ENCODE data around the gene COL3A1. TPM values are rescaled to one million over a fixed set of nuclear protein-coding genes. Genes with fewer than 3 reads are reported as not detected.

Gene COL3A1
- total RNA-seq (under 1 TPM; 0.07 to 0.09 TPM), polyA plus RNA-seq (not detected)

DNA sequence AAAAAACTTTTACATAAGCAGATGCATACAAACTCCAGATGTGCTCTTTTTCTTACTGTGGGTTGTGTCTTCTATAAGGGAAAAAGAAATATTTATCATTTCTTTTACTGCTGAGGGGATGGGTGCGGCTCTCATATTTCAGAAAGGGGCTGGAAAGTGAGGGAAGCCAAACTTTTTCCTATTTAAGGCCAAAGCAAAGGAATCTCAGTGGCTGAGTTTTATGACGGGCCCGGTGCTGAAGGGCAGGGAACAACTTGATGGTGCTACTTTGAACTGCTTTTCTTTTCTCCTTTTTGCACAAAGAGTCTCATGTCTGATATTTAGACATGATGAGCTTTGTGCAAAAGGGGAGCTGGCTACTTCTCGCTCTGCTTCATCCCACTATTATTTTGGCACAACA lies at the start of gene COL3A1:
Gene COL3A1, plus strand, starts transcription at position 210 of the 400 bp plus-strand sequence. Its CDS starts 117 bp downstream, at position 327.
- Histone ChIP-seq H3K4me3 (ENCODE audit: low read length) (no peak within 1 kb of the TSS), H3K36me3 (ENCODE audit: insufficient read depth, low read length) (no peaks in the 10 kb centered on the region), H3K27me3 (ENCODE audit: insufficient read depth, low read length, poor library complexity, severe bottlenecking) (no peaks in the 10 kb centered on the region), H3K27ac (ENCODE audit: low read depth, low read length) (no peak within 1 kb of the TSS), H3K4me1 (ENCODE audit: insufficient read depth, low read length) (no peaks in the 10 kb centered on the region), H3K9me3 (ENCODE audit: low read length) (no peaks in the 10 kb centered on the region)
- H3K36me3 Mint-ChIP-seq = no peaks in the 10 kb centered on the region
- H3K4me3 Mint-ChIP-seq = no peak within 1 kb of the TSS
- peaks cover 0 to 6% (median 3%) of the 10 kb centered on the region in 3 donors for H3K4me1 Mint-ChIP-seq
- H3K9me3 Mint-ChIP-seq = no peaks in the 10 kb centered on the region
- H3K27me3 Mint-ChIP-seq = peaks cover 0 to 4% of the 10 kb centered on the region in 2 donors
- ChIA-PET CTCF (no interaction called here), POLR2A (no interaction called here)
- no peak for DNase-seq
- no peak within 1 kb of the TSS for H3K27ac Mint-ChIP-seq

DNA sequence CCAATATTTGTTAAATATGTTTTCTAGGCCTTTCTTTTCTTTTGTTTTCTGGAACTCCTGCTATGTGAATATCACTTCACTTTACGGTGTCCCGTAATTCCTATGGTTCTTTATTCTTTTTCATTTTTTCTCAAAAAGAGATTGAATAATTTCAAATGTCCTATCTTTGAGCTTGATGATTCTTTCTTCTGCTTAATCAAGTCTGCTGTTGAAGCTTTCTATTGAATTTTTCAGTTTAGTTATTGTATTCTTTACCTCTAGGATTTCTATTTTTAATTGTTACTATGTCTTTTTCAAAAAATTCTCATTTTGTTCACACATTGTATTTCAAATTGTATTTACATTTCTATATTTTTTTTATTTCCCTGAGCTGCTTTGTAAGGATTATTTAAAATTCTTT lies 45.5 kb upstream of the COL3A1 start:
- no peaks in the 10 kb centered on the region for H3K27me3 ChIP-seq (ENCODE audit: insufficient read depth, low read length, poor library complexity, severe bottlenecking)
- H3K4me1 ChIP-seq (ENCODE audit: insufficient read depth, low read length) = no peaks in the 10 kb centered on the region
- H3K27ac Mint-ChIP-seq = no peak overlapping the region
- H3K9me3 Mint-ChIP-seq = peaks cover 9 to 23% (median 13%) of the 10 kb centered on the region in 5 donors
- H3K36me3 ChIP-seq (ENCODE audit: insufficient read depth, low read length) = no peaks in the 10 kb centered on the region
- no peaks in the 10 kb centered on the region for H3K4me1 Mint-ChIP-seq
- no peaks in the 10 kb centered on the region for H3K27me3 Mint-ChIP-seq
- H3K27ac ChIP-seq (ENCODE audit: low read depth, low read length) = no peak overlapping the region
- no peak overlapping the region for H3K4me3 Mint-ChIP-seq
- POLR2A ChIA-PET = no interaction called here
- no peaks in the 10 kb centered on the region for H3K36me3 Mint-ChIP-seq
- CTCF ChIA-PET = no interaction called here
- peaks cover 6% of the 10 kb centered on the region for H3K9me3 ChIP-seq (ENCODE audit: low read length)
- H3K4me3 ChIP-seq (ENCODE audit: low read length) = no peak overlapping the region
- no peak for DNase-seq

DNA sequence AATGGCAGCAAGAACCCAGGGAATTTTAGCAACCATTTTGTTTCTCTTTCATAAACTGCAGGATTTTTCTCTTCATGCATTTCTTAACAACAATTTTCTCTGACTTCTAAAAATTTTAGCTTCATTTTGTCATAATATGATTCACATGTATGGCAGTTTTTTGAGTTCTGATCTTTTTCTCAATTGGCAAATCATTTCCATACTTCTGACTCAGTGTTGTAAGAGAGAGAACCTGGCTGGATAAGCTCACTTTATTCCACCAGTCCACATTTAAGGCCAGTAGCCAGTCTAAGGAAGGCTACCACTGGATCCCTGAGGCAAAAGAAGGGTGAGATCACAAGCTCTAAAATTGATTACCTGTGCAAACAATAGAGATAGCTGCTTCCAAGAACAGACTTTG lies 42.8 kb upstream of the COL3A1 start:
- Mint-ChIP-seq H3K27ac (no peak overlapping the region), H3K36me3 (no peaks in the 10 kb centered on the region), H3K27me3 (no peaks in the 10 kb centered on the region), H3K4me3 (no peak overlapping the region), H3K9me3 (peaks cover 6 to 20% (median 13%) of the 10 kb centered on the region in 5 donors), H3K4me1 (no peaks in the 10 kb centered on the region)
- no peak for DNase-seq
- Histone ChIP-seq H3K27me3 (ENCODE audit: insufficient read depth, low read length, poor library complexity, severe bottlenecking) (no peaks in the 10 kb centered on the region), H3K27ac (ENCODE audit: low read depth, low read length) (no peak overlapping the region), H3K4me1 (ENCODE audit: insufficient read depth, low read length) (no peaks in the 10 kb centered on the region), H3K4me3 (ENCODE audit: low read length) (no peak overlapping the region), H3K36me3 (ENCODE audit: insufficient read depth, low read length) (no peaks in the 10 kb centered on the region), H3K9me3 (ENCODE audit: low read length) (peaks cover 6% of the 10 kb centered on the region)
- CTCF ChIA-PET = no interaction called here
- POLR2A ChIA-PET = no interaction called here

DNA sequence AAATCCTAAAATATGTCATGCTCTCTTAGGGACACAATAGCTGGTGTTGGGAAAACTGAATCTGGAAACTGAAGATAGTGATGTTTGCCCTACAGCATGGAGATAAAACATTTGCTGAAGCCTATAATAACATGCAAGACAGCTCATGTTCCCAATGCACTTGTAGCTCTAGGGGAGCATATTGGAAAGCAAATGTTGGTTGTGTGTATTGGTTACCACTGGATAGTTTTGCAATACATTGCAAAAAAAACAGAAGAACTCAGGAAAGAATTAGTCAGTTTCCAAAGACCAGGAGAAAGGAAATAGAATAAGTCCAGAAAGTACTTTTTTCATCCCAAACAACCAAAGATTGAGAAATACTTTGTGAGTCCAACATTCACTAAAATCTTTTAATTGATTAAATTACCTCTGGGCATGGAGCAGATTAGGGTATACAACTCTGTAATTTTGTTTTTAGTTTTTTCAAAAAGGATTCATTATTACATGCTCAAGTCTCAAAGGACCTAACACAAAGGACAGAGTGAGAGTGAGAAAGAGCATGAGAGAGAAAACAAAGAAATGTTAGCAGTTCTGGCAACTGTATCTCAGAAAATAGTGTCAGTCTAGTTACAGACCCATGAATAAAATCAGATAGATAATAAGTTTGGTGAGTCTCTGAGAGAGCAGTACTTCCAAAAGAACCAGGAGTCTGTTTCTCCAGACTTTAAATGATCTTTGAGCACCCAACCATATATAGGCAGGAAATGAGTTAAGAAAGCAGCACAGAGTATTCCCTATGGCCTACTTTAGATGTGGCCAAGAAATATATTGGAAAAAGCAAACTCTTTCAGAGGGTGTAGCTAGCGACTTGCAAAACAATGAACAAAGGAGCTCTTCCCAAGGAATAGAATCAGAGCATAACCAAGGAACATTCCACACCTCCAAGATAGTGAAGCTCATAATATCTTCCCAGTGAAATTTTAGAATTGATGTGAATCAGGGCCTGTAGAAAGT lies 36.6 kb upstream of the COL3A1 start:
- H3K9me3 ChIP-seq (ENCODE audit: low read length) = no peaks in the 10 kb centered on the region

DNA sequence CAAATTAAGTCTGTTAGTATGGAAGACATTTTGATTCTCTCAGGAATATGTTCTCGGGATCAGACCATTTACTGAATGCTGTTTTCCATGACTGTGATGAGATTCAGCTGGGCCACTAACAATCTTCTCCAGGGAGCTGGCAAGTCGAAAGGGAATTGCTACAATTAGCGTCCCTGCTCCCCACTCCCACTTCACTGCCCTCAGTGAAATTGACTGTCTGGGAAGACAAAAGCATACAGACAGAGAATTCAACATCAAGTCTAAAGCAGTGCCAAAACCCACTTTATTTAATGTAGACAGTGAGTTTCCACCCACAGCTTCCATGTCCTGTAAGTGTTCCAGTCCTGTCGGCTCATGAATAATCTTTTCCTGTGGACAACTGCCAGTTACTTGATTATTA lies 34.0 kb upstream of the COL3A1 start:
- H3K9me3 ChIP-seq (ENCODE audit: low read length) = no peaks in the 10 kb centered on the region
- CTCF ChIA-PET = no interaction called here
- Mint-ChIP-seq H3K36me3 (no peaks in the 10 kb centered on the region), H3K27ac (peak overlapping the region in 1 of 8 donors; percentile 38), H3K9me3 (peaks cover 0 to 5% (median 0%) of the 10 kb centered on the region in 5 donors), H3K27me3 (no peaks in the 10 kb centered on the region), H3K4me3 (no peak overlapping the region), H3K4me1 (no peaks in the 10 kb centered on the region)
- H3K27ac ChIP-seq (ENCODE audit: low read depth, low read length) = no peak overlapping the region
- no peaks in the 10 kb centered on the region for H3K27me3 ChIP-seq (ENCODE audit: insufficient read depth, low read length, poor library complexity, severe bottlenecking)
- DNase-seq = no peak
- POLR2A ChIA-PET = no interaction called here
- no peak overlapping the region for H3K4me3 ChIP-seq (ENCODE audit: low read length)
- H3K4me1 ChIP-seq (ENCODE audit: insufficient read depth, low read length) = no peaks in the 10 kb centered on the region
- no peaks in the 10 kb centered on the region for H3K36me3 ChIP-seq (ENCODE audit: insufficient read depth, low read length)

More for the DNA sequence above, 36.6 kb upstream of the COL3A1 start:
- no peak overlapping the region for H3K4me3 ChIP-seq (ENCODE audit: low read length)
- H3K27me3 ChIP-seq (ENCODE audit: insufficient read depth, low read length, poor library complexity, severe bottlenecking) = no peaks in the 10 kb centered on the region
- H3K27ac ChIP-seq (ENCODE audit: low read depth, low read length) = no peak overlapping the region
- no peak overlapping the region for H3K27ac Mint-ChIP-seq
- H3K4me1 ChIP-seq (ENCODE audit: insufficient read depth, low read length) = no peaks in the 10 kb centered on the region
- H3K36me3 ChIP-seq (ENCODE audit: insufficient read depth, low read length) = no peaks in the 10 kb centered on the region
- POLR2A ChIA-PET = no interaction called here
- H3K4me3 Mint-ChIP-seq = no peak overlapping the region
- H3K36me3 Mint-ChIP-seq = no peaks in the 10 kb centered on the region
- H3K27me3 Mint-ChIP-seq = no peaks in the 10 kb centered on the region
- no peaks in the 10 kb centered on the region for H3K4me1 Mint-ChIP-seq
- no peak for DNase-seq
- H3K9me3 Mint-ChIP-seq = peaks cover 0 to 6% (median 0%) of the 10 kb centered on the region in 5 donors
- CTCF ChIA-PET = no interaction called here

DNA sequence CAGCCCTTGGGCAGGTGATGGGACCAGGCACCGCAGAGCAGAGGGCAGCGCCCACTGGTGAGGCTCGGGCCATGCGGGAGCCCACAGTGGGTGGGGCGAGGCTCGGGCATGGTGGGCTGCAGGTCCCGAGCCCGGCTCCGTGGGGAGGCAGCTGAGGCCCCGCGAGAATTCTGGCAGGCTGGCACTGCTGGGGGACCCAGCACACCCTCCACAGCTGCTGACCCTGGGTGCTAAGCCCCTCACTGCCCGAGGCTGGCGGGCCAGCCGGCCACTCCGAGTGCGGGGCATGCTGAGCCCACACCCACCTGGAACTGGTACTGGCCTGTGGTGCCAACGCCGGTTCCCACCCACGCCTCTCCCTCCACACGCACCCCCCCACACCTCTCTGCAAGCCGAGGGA lies 29.7 kb upstream of the COL3A1 start:
- Histone ChIP-seq H3K36me3 (ENCODE audit: insufficient read depth, low read length) (no peaks in the 10 kb centered on the region), H3K27me3 (ENCODE audit: insufficient read depth, low read length, poor library complexity, severe bottlenecking) (no peaks in the 10 kb centered on the region), H3K27ac (ENCODE audit: low read depth, low read length) (no peak overlapping the region), H3K4me1 (ENCODE audit: insufficient read depth, low read length) (no peaks in the 10 kb centered on the region), H3K4me3 (ENCODE audit: low read length) (no peak overlapping the region), H3K9me3 (ENCODE audit: low read length) (no peaks in the 10 kb centered on the region)
- Mint-ChIP-seq H3K4me3 (no peak overlapping the region), H3K27me3 (no peaks in the 10 kb centered on the region), H3K36me3 (no peaks in the 10 kb centered on the region), H3K4me1 (no peaks in the 10 kb centered on the region), H3K9me3 (peaks cover 0 to 3% (median 0%) of the 10 kb centered on the region in 5 donors), H3K27ac (no peak overlapping the region)
- DNase-seq = no peak
- ChIA-PET POLR2A (no interaction called here), CTCF (no interaction called here)

DNA sequence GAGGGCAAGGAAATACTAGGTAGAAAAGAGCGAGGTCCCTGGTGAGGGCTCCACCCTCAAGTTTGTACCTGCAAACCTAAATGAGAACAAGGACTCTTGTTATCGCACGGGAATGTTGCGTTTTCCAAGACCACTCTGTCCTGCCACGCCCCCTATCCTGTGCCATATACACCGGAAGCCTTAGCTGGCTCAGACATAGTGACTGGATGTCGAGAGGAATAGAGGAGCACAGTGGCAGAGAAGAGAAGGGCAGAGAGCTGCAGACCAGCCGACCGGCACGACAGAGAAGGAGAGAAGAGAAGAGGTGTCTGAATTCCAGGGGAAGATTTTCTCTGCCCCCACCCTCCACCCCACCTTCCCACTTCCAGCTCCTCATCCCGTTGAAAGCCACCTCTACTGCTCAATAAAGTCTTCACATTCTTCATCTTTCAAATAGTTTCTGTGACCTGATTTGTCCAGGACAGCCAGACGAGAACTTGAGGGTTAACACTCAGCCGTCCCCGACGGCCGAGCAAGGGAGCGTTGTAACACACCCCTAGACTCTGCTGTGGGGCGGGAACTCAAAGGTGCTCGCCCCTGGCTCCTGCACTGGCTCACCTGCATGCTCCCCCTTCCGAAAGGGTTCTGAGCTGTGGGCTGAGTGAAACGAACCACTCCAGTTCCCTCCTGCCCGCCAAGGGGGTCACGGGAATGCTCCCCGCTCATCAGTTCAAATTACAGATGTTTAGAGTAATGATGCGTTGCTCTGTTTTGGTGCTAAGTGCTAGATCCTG lies 24.9 kb upstream of the COL3A1 start:
- no peak overlapping the region for H3K27ac Mint-ChIP-seq
- H3K4me3 Mint-ChIP-seq = no peak overlapping the region
- H3K27me3 Mint-ChIP-seq = no peaks in the 10 kb centered on the region
- Histone ChIP-seq H3K9me3 (ENCODE audit: low read length) (no peaks in the 10 kb centered on the region), H3K27ac (ENCODE audit: low read depth, low read length) (no peak overlapping the region), H3K27me3 (ENCODE audit: insufficient read depth, low read length, poor library complexity, severe bottlenecking) (no peaks in the 10 kb centered on the region), H3K4me3 (ENCODE audit: low read length) (no peak overlapping the region), H3K36me3 (ENCODE audit: insufficient read depth, low read length) (no peaks in the 10 kb centered on the region), H3K4me1 (ENCODE audit: insufficient read depth, low read length) (no peaks in the 10 kb centered on the region)
- peaks cover 0 to 5% (median 0%) of the 10 kb centered on the region in 5 donors for H3K9me3 Mint-ChIP-seq
- H3K4me1 Mint-ChIP-seq = no peaks in the 10 kb centered on the region
- ChIA-PET CTCF (no interaction called here), POLR2A (no interaction called here)
- no peak for DNase-seq
- H3K36me3 Mint-ChIP-seq = peaks cover 0 to 2% (median 0%) of the 10 kb centered on the region in 3 donors

DNA sequence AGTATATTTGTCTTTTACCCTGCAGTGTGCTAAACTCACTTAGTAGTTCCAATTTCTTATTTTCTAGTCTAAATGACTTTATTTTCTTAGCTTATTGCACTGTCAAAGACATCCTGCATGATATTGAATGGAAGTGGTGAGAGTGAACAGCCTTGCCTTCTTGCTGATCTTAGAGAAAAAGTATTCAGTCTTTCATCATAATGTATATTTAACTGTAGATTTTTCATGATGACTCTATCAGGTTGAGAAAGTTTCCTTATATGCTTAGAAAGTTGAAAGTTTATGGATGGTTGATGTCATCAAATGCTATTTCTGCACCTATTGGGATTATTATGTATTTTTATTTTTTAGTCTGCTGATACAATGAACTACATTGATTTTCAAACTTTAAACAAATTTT lies 21.3 kb upstream of the COL3A1 start:
- CTCF ChIA-PET = no interaction called here
- Mint-ChIP-seq H3K27ac (no peak overlapping the region), H3K27me3 (peaks cover 0 to 1% of the 10 kb centered on the region in 2 donors), H3K9me3 (peaks cover 0 to 5% (median 0%) of the 10 kb centered on the region in 5 donors), H3K36me3 (peaks cover 0 to 2% (median 0%) of the 10 kb centered on the region in 3 donors), H3K4me3 (no peak overlapping the region), H3K4me1 (no peaks in the 10 kb centered on the region)
- no peaks in the 10 kb centered on the region for H3K4me1 ChIP-seq (ENCODE audit: insufficient read depth, low read length)
- no peaks in the 10 kb centered on the region for H3K36me3 ChIP-seq (ENCODE audit: insufficient read depth, low read length)
- H3K4me3 ChIP-seq (ENCODE audit: low read length) = no peak overlapping the region
- POLR2A ChIA-PET = no interaction called here
- H3K9me3 ChIP-seq (ENCODE audit: low read length) = no peaks in the 10 kb centered on the region
- H3K27ac ChIP-seq (ENCODE audit: low read depth, low read length) = no peak overlapping the region
- DNase-seq = no peak
- no peaks in the 10 kb centered on the region for H3K27me3 ChIP-seq (ENCODE audit: insufficient read depth, low read length, poor library complexity, severe bottlenecking)

Measured in CD8-positive, alpha-beta memory T cell (primary cell).